H1 (cell line): Measurements from ENCODE around the gene TFCP2. TPM values are rescaled to one million over a fixed set of nuclear protein-coding genes. Genes with fewer than 3 reads are reported as not detected.

ENCODE experiments used
- ASH2L ChIP-seq: fragments of 200-600, 300-600 bp; sonication (generic); IDR thresholded peaks from one replicate; pipeline ENCODE4 v1.7.1; 2017; ENCODE audit warnings: low read length
- CTCF ChIP-seq, 3 experiments: IDR thresholded peaks; 1 replicate in 2 of 3; 2 replicates in 1 of 3; pipeline versions ENCODE4 v1.5.1 to v1.6.1; 2011; ENCODE audit warnings: low read length in 3 of 3, mild to moderate bottlenecking in 3 of 3, inconsistent platforms in 2 of 3, low read depth in 1 of 3, moderate library complexity in 1 of 3; ENCODE audit not compliant: insufficient read depth in 1 of 3; ENCODE audit errors: control extremely low read depth in 1 of 3
- E2F6 ChIP-seq: IDR thresholded peaks from 2 replicates; pipeline ENCODE4 v1.6.1; 2012; ENCODE audit warnings: inconsistent platforms
- GABPA ChIP-seq: IDR thresholded peaks from 2 replicates; pipeline ENCODE4 v1.6.1; 2011; ENCODE audit warnings: mild to moderate bottlenecking, low read length, moderate library complexity, borderline replicate concordance; ENCODE audit not compliant: insufficient read depth
- KDM1A ChIP-seq: fragments of 200-600, 300-600 bp; sonication (generic); IDR thresholded peaks from 2 replicates; pipeline ENCODE4 v1.7.1; 2016; ENCODE audit warnings: mild to moderate bottlenecking, low read length, borderline replicate concordance
- KDM4A ChIP-seq: IDR thresholded peaks from one replicate; pipeline ENCODE4 v1.7.1; 2012; ENCODE audit warnings: low read depth, mild to moderate bottlenecking, moderate library complexity, low read length, inconsistent platforms; ENCODE audit not compliant: severe bottlenecking
- PHF8 ChIP-seq: fragments of 200-600 bp; sonication (generic); conservative IDR thresholded peaks from 2 replicates; pipeline ENCODE4 v1.7.1; 2012; ENCODE audit warnings: low read depth, mild to moderate bottlenecking, inconsistent platforms, low read length, moderate library complexity
- POLR2A ChIP-seq, 2 experiments: IDR thresholded peaks; 1 replicate in 1 of 2; 2 replicates in 1 of 2; pipeline ENCODE4 v1.6.1; 2011; ENCODE audit warnings: low read depth in 2 of 2, low read length in 2 of 2, mild to moderate bottlenecking in 2 of 2; ENCODE audit errors: control extremely low read depth in 1 of 2
- SAP30 ChIP-seq: fragments of 300-600 bp; sonication (generic); IDR thresholded peaks from 2 replicates; pipeline ENCODE4 v1.7.1; 2012; ENCODE audit warnings: low read length, moderate library complexity, mild to moderate bottlenecking, inconsistent platforms; ENCODE audit not compliant: insufficient read depth, insufficient replicate concordance
- SIN3A ChIP-seq, 2 experiments: IDR thresholded peaks in 1 of 2; conservative IDR thresholded peaks in 1 of 2; 2 replicates each; pipeline ENCODE4 v1.6.1; 2011 to 2012; ENCODE audit warnings: low read length in 2 of 2, improper control_type of control experiment in 1 of 2, low read depth in 1 of 2, mild to moderate bottlenecking in 1 of 2
- TAF1 ChIP-seq: IDR thresholded peaks from 2 replicates; pipeline ENCODE4 v1.6.1; 2011; ENCODE audit warnings: mild to moderate bottlenecking, low read depth, low read length
- TAF7 ChIP-seq: optimal IDR thresholded peaks from 2 replicates; pipeline ENCODE3; 2011; ENCODE audit warnings: low read depth, mild to moderate bottlenecking, inconsistent platforms, low read length, moderate library complexity, borderline replicate concordance
- TBP ChIP-seq: IDR thresholded peaks from 2 replicates; pipeline ENCODE4 v1.6.1; 2011; ENCODE audit warnings: low read depth, low read length, improper control_type of control experiment
- YY1 ChIP-seq: IDR thresholded peaks from 2 replicates; pipeline ENCODE4 v1.6.1; 2011; ENCODE audit warnings: low read depth, mild to moderate bottlenecking, low read length
- ZNF274 ChIP-seq: IDR thresholded peaks from 2 replicates; pipeline ENCODE4 v1.7.0; 2012; ENCODE audit warnings: low read length, borderline replicate concordance; ENCODE audit errors: extremely low read depth
- polyA plus RNA-seq, 7 experiments: library from polyadenylated mRNA; depleted of rRNA in 3 of 7; stranded (reverse) in 5 of 7; unstranded in 2 of 7; fragments of >200 nt in 5 of 7; fragments of 200-250 nt in 2 of 7; gene quantifications; 1 replicate in 5 of 7; 2 replicates in 1 of 7; 4 replicates in 1 of 7; pipeline versions ENCODE4 v1.2.1 to v1.2.3, GENCODE V29; 2011 to 2013; ENCODE audit warnings: missing spikeins in 2 of 7, mixed read lengths in 2 of 7
- total RNA-seq: library from RNA; stranded (reverse); fragmentation: NEBNext Ultra II Directional; extraction: Animal tissue kit (Norgen Biotek cat#: 25700); gene quantifications from 2 replicates; pipeline ENCODE4 v1.2.1, GENCODE V29; 2021

The TFCP2 gene
- total and polyA plus RNA-seq, 2 of the 8 experiments (the other 6 are each of a cell fraction or from before 2014, with no cell fraction given) = 19.8 to 49.2 TPM

- TF ChIP-seq TAF7 (peak; percentile 58), GABPA (no peak), TBP (peak; percentile 48; the same call in 1 of the 2 replicates), E2F6 (peak; percentile 83), ASH2L (peak; percentile 91), SAP30 (peak; percentile 59), KDM4A (peak; percentile 68), ZNF274 (no peak), YY1 (peak; percentile 82), POLR2A (IDR thresholded peaks at IDR 0.05; ENCODE audit: control extremely low read depth in 1 of 2, low read depth in 2 of 2, low read length in 2 of 2) (peak; percentile 38 to 78), TAF1 (peak; percentile 76), CTCF (IDR thresholded peaks at IDR 0.05; ENCODE audit: control extremely low read depth in 1 of 3, insufficient read depth in 1 of 3, low read depth in 1 of 3, low read length in 3 of 3) (peak; percentile 88 to 93 (median 92)), PHF8 (peak; percentile 66), KDM1A (no peak), SIN3A (conservative IDR thresholded peaks at IDR 0.05 in 1 of 2, IDR thresholded peaks at IDR 0.05 in 1 of 2; ENCODE audit: low read depth in 1 of 2, low read length in 2 of 2) (peak; percentile 68 to 94; a peak in 2 of 4 replicates)
These were observed 125.0 kb downstream of the TFCP2 start, which contains the start of gene LETMD1 (continued) for GRCh38 chr12:51047655-51048540.
